Measurements from ENCODE around the gene BCL11B.

- TF ChIP-seq RB1 (IDR thresholded peaks at IDR 0.05; ENCODE audit: borderline replicate concordance) (no peak), POLR2A (IDR thresholded peaks at IDR 0.05; ENCODE audit: low read depth, low read length) (no peak), REST (IDR thresholded peaks at IDR 0.05; ENCODE audit: low read depth, low read length) (no peak), FOXM1 (IDR thresholded peaks at IDR 0.05; ENCODE audit: low read depth, low read length) (no peak), CTCF (IDR thresholded peaks at IDR 0.05 in 2 of 3, conservative IDR thresholded peaks at IDR 0.05 in 1 of 3; ENCODE audit: control insufficient read depth in 2 of 3, extremely low read depth in 1 of 3, insufficient read depth in 1 of 3, low read depth in 3 of 3, low read length in 3 of 3) (no peak), BCL3 (IDR thresholded peaks at IDR 0.05; ENCODE audit: borderline replicate concordance, insufficient read depth, low read depth, low read length, poor library complexity, severe bottlenecking) (no peak), TAF1 (IDR thresholded peaks at IDR 0.05; ENCODE audit: borderline replicate concordance, low read depth, low read length) (no peak), RFX5 (IDR thresholded peaks at IDR 0.05; ENCODE audit: low read depth, low read length) (no peak), EP300 (IDR thresholded peaks at IDR 0.05; ENCODE audit: borderline replicate concordance in 1 of 2, control insufficient read depth in 1 of 2, low read depth in 2 of 2, low read length in 2 of 2) (no peak), HDGF (IDR thresholded peaks at IDR 0.05) (no peak), DPF2 (IDR thresholded peaks at IDR 0.05) (no peak), CBX5 (IDR thresholded peaks at IDR 0.05; ENCODE audit: low read depth) (no peak), ZNF274 (IDR thresholded peaks at IDR 0.05; ENCODE audit: insufficient read depth, insufficient read length) (no peak)
These were observed 8.9 kb upstream of the BCL11B start for GRCh38 chr14:99280852-99281251.
